Heart left ventricle (tissue), 13 donors: Measurements from ENCODE around the gene WWOX.

Experiments used
- POLR2A ChIP-seq, 2 donors: fragments of 450-650 bp; IDR thresholded peaks; one replicate each; pipeline ENCODE4 v1.6.1; 2017; ENCODE audit warnings: antibody characterized with exemption in 2 of 2, mild to moderate bottlenecking in 2 of 2, moderate library complexity in 2 of 2
- TF ChIP-seq, protein P1 (sequence below), 12 donors: fragments of 200-600 bp; sonication (generic) in 4 of 12; IDR thresholded peaks; one replicate each; pipeline versions ENCODE4 v1.5.0 to v1.8.0; 2018 to 2022; ENCODE audit warnings: antibody characterized with exemption in 12 of 12, mild to moderate bottlenecking in 5 of 12
- donor health status: ischemic (EF 13 %, LVEDD 7.1; RV severe dilation, severe dysfunction).
- donor health status: DM: no; HTN: yes; CAD: no.
- donor health status: DM: no; HTN: no; CAD: no.
- donor health status: ischemic (EF 25% LVEDD 6.9; RV normal size, moderate dysfunction).
- donor health status: ischemic (EF 25% LVEDD 5.7; RV mildly dilated, moderate dysfunction).
- donor health status: ischemic (EF 35%, LVEDD 5.7; RV mildly dilated, moderate dysfunction).
- donor health status: nonischemic (EF 11% LVEDD 7.7; RV severe dilation, severe dysfunction).
- donor health status: DM: yes; HTN: yes; CAD: no.
- donor health status: PGD.
- donor health status: ischemic (EF 29% LVEDD 5.4; RV normal size, mild dysfunction).
- donor health status: nonischemic (EF 23%, LVEDD 6.1; RV moderate dilation, normal function).

DNA sequence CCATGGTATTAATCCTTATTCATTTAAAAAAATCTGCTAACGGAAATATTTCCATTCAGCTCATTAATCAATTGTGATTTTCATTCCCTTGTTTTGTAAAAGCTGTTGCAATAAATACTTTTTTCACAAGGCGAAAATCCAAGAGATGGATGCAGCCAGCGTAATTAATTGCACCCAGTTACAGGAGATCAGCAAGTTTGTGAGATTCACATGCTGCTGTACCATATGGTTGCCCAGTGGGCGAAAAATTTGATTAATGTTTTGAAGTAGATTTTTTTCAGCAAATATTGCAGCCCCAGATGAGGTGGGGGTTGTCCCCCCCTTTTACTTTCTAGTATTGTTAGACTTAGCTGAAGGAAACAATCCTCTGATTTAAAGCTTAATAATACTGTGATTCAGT is 186.6 kb downstream of the WWOX start:
- TF ChIP-seq, protein P1, sequence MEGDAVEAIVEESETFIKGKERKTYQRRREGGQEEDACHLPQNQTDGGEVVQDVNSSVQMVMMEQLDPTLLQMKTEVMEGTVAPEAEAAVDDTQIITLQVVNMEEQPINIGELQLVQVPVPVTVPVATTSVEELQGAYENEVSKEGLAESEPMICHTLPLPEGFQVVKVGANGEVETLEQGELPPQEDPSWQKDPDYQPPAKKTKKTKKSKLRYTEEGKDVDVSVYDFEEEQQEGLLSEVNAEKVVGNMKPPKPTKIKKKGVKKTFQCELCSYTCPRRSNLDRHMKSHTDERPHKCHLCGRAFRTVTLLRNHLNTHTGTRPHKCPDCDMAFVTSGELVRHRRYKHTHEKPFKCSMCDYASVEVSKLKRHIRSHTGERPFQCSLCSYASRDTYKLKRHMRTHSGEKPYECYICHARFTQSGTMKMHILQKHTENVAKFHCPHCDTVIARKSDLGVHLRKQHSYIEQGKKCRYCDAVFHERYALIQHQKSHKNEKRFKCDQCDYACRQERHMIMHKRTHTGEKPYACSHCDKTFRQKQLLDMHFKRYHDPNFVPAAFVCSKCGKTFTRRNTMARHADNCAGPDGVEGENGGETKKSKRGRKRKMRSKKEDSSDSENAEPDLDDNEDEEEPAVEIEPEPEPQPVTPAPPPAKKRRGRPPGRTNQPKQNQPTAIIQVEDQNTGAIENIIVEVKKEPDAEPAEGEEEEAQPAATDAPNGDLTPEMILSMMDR (IDR thresholded peaks at IDR 0.05): no peak
- no peak for TF ChIP-seq POLR2A (IDR thresholded peaks at IDR 0.05)
